Mesothelial cell of epicardium (in vitro differentiated cells): Measurements from ENCODE around the gene ASIC4. TPM values are rescaled to one million over a fixed set of nuclear protein-coding genes. Genes with fewer than 3 reads are reported as not detected.

Experiments
- DNase-seq, 2 experiments: peaks; one replicate each; pipeline ENCODE4 v3.0.0; 2021; ENCODE audit warnings: low spot score in 2 of 2; ENCODE audit not compliant: unreplicated experiment in 2 of 2
- H3K27ac Mint-ChIP-seq: 2 replicates; pipeline ENCODE4 v1.8.0; 2021; ENCODE audit warnings: mixed read lengths
- H3K27me3 Mint-ChIP-seq: 2 replicates; pipeline ENCODE4 v1.8.0; 2021; ENCODE audit warnings: low read depth, mixed read lengths
- H3K36me3 Mint-ChIP-seq: 2 replicates; pipeline ENCODE4 v1.8.0; 2021; ENCODE audit warnings: mixed read lengths
- H3K4me1 Mint-ChIP-seq: 2 replicates; pipeline ENCODE4 v1.8.0; 2021; ENCODE audit warnings: mixed read lengths
- H3K4me3 Mint-ChIP-seq: 2 replicates; pipeline ENCODE4 v1.8.0; 2021; ENCODE audit warnings: mild to moderate bottlenecking, moderate library complexity, mixed read lengths
- H3K9me3 Mint-ChIP-seq: 2 replicates; pipeline ENCODE4 v1.8.0; 2021; ENCODE audit warnings: mixed read lengths
- CTCF ChIP-seq: fragments of 200-600 bp; sonication (generic); IDR thresholded peaks from one replicate; pipeline ENCODE4 v1.5.0; 2021; ENCODE audit warnings: antibody characterized with exemption; ENCODE audit not compliant: unreplicated experiment
- total RNA-seq: library from RNA; stranded (reverse); gene quantifications from 3 replicates; pipeline ENCODE4 v1.2.1, GENCODE V29; 2021

Gene ASIC4
- total RNA-seq, 1 donor from 2014 or later, result 0.98 TPM

GRCh38 chr2:219468410-219469185 lies 45.7 kb upstream of the ASIC4 start:
- TF ChIP-seq CTCF, result no peak
- DNase-seq, result no peak
- no peak overlapping the region for H3K4me3 Mint-ChIP-seq
- peaks cover 3% of the 10 kb centered on the region for H3K4me1 Mint-ChIP-seq
- no peaks in the 10 kb centered on the region for H3K9me3 Mint-ChIP-seq
- H3K36me3 Mint-ChIP-seq, result peaks cover 10% of the 10 kb centered on the region
- no peaks in the 10 kb centered on the region for H3K27me3 Mint-ChIP-seq
- no peak overlapping the region for H3K27ac Mint-ChIP-seq

GRCh38 chr2:219469186-219469724 lies 45.0 kb upstream of the ASIC4 start:
- H3K4me1 Mint-ChIP-seq, result peaks cover 3% of the 10 kb centered on the region
- no peak overlapping the region for H3K4me3 Mint-ChIP-seq
- DNase-seq, result no peak
- TF ChIP-seq CTCF, result no peak
- H3K27ac Mint-ChIP-seq, result no peak overlapping the region
- no peaks in the 10 kb centered on the region for H3K9me3 Mint-ChIP-seq
- H3K36me3 Mint-ChIP-seq, result peaks cover 12% of the 10 kb centered on the region
- H3K27me3 Mint-ChIP-seq, result no peaks in the 10 kb centered on the region

- TF ChIP-seq CTCF, result no peak
- Mint-ChIP-seq H3K4me1 (peaks cover 3% of the 10 kb centered on the region), H3K9me3 (no peaks in the 10 kb centered on the region), H3K36me3 (peaks cover 9% of the 10 kb centered on the region), H3K27me3 (no peaks in the 10 kb centered on the region), H3K4me3 (no peak overlapping the region), H3K27ac (no peak overlapping the region)
- no peak for DNase-seq
Observed at GRCh38 chr2:219470429-219470828, 43.9 kb upstream of the ASIC4 start.

GRCh38 chr2:219471476-219472371 lies 42.6 kb upstream of the ASIC4 start:
- Mint-ChIP-seq H3K4me3 (no peak overlapping the region), H3K27ac (no peak overlapping the region), H3K9me3 (no peaks in the 10 kb centered on the region), H3K36me3 (peaks cover 6% of the 10 kb centered on the region), H3K27me3 (no peaks in the 10 kb centered on the region), H3K4me1 (peaks cover 13% of the 10 kb centered on the region)
- no peak for TF ChIP-seq CTCF
- no peak for DNase-seq

GRCh38 chr2:219472629-219473187 lies 41.6 kb upstream of the ASIC4 start:
- Mint-ChIP-seq H3K4me1 (peaks cover 14% of the 10 kb centered on the region), H3K27ac (no peak overlapping the region), H3K4me3 (no peak overlapping the region)

More at GRCh38 chr2:219472629-219473187, 41.6 kb upstream of the ASIC4 start:
- no peak for TF ChIP-seq CTCF
- Mint-ChIP-seq H3K36me3 (peaks cover 3% of the 10 kb centered on the region), H3K9me3 (no peaks in the 10 kb centered on the region), H3K27me3 (no peaks in the 10 kb centered on the region)
- no peak for DNase-seq
